HG02610 (cell line): ENCODE data around the gene ANKRD27.
A peak's percentile ranks its signal among the peaks of the same experiment; 100 is the strongest.

Experiments used
- ATAC-seq: cut with Tn5 transposase; IDR thresholded peaks from one replicate; pipeline ENCODE4 v1.9.1; 2021; ENCODE audit warnings: mild to moderate bottlenecking, moderate library complexity; ENCODE audit not compliant: unreplicated experiment

ANKRD27 gene

GRCh38 chr19:32691291-32691951 is 16.4 kb upstream of the ANKRD27 start, which contains the start of gene NUDT19:
NUDT19 (plus strand) TSS chr19:32691821; CDS start chr19:32691961, 140 bp downstream.
- ATAC-seq, result peak; percentile 88

GRCh38 chr19:32688311-32688710 is 13.3 kb upstream of the ANKRD27 start:
- ATAC-seq, result no peak

DNA sequence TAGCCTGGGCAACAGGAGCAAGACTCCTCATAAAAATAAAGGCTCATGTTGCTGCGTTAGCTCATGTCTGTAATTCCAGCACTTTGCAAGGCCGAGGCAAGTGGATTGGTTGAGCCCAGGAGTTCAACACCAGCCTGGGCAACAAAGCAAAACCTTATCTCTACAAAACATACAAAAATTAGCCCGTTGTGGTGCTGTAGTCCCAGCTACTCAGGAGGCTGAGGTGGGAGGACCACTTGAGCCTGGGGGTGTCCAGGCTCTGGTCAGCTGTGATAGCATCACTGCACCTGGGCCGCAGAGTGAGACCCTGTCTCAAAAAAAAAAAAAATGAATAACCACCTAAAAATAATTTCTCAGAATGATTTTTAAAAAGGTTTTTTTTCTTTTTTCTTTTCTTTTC is 12.7 kb upstream of the ANKRD27 start:
- ATAC-seq, result no peak

DNA sequence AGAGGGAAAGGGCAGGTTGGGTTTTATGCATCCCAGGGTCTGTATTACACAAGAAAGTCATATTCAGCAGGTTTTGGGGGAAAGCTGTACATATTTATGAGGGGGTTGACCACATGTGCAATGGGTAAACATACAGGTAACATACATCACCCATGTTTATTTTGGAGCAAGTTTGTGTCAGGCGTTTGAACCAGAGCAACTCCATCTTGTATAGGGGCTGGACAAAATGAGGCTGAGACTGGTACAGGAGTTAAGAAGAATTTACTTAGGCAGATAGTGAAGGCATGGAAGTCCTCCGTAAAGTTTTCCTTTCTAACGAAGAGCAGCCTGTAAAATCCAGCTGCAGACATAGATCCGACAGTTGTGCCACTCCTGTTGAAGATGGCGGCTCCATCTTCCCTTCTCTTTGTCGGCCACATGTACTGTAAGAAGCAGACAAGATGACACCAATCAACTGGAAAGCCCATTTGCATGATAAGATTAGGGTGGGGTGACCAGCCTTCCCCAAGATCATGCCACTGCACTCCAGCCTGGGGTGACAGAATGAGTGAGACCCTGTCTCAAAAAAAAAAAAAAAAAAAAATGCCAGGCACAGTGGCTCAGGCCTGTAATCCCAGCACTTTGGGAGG is 12.0 kb upstream of the ANKRD27 start:
- ATAC-seq, result no peak

DNA sequence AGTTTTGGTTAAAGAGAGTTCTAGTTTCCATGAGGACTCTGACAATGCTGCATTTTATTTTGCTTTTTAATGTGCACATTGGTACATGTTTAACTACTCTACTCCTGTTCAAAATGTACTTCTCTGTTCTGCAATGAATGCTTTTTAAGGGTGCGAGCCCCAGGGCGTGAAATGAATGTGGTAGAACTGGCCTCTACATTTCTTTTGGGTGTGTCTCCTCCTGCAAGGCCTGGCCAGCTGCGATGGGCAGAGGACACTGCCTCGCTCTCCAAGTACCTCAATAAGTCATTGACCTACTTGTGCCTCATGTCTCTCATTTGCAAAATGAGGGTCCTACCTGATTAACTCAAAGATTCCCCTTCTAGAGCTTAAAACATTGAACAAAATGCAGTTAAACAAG is 7.3 kb upstream of the ANKRD27 start:
- ATAC-seq, result no peak

- no peak for ATAC-seq
Measured at GRCh38 chr19:32680986-32681385, 6.0 kb upstream of the ANKRD27 start.

- ATAC-seq, result no peak
Measured at GRCh38 chr19:32677657-32678056, 2.7 kb upstream of the ANKRD27 start.

- ATAC-seq, result no peak
Measured at GRCh38 chr19:32676895-32677359, 1.9 kb upstream of the ANKRD27 start.

DNA sequence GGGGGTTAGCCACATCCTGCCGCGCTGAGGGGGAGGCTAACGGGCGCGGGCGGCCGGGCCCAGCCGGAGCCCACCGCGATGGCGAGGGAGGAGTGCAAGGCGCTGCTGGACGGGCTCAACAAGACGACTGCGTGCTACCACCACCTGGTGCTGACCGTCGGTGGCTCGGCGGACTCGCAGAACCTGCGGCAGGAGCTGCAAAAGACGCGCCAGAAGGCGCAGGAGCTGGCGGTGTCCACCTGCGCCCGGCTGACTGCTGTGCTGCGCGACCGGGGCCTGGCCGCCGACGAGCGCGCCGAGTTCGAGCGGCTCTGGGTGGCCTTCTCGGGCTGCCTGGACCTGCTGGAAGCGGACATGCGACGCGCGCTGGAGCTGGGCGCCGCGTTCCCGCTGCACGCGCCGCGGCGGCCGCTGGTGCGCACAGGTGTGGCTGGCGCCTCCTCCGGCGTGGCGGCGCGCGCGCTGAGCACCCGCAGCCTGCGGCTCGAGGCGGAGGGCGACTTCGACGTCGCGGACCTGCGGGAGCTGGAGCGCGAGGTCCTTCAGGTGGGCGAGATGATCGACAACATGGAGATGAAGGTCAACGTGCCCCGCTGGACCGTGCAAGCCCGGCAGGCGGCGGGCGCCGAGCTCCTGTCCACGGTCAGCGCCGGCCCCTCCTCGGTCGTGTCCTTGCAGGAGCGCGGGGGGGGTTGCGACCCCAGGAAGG is 1.4 kb upstream of the ANKRD27 start:
- ATAC-seq, result no peak

GRCh38 chr19:32675720-32676185 is 773 bp upstream of the ANKRD27 start, which contains the start of gene RGS9BP:
RGS9BP (plus strand) TSS chr19:32675848; CDS start chr19:32676264, 416 bp downstream.
- peak; percentile 20 for ATAC-seq

- no peak for ATAC-seq
Measured at GRCh38 chr19:32674153-32674930, 638 bp downstream of the ANKRD27 start.

- ATAC-seq, result no peak
Measured at GRCh38 chr19:32673573-32673972, 1.4 kb downstream of the ANKRD27 start.

DNA sequence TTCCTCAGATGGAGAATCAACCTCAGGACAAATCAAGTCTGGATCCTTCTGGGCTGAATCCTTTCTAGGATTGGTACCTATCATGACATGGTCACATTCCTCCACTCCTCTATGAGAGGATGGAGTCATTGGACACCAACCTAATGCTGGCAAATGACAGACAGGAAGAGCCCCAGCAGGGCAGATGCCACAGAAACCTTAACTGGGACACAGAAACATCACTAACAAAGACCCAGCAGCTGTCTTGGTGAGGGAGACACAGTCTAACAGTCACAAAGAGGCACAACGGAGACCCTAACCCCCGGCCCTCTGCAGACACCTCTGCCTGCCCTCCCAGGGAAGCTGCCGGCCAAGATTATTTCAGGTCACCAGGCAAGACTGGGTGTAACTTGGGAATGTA is 2.1 kb downstream of the ANKRD27 start:
- ATAC-seq, result no peak

DNA sequence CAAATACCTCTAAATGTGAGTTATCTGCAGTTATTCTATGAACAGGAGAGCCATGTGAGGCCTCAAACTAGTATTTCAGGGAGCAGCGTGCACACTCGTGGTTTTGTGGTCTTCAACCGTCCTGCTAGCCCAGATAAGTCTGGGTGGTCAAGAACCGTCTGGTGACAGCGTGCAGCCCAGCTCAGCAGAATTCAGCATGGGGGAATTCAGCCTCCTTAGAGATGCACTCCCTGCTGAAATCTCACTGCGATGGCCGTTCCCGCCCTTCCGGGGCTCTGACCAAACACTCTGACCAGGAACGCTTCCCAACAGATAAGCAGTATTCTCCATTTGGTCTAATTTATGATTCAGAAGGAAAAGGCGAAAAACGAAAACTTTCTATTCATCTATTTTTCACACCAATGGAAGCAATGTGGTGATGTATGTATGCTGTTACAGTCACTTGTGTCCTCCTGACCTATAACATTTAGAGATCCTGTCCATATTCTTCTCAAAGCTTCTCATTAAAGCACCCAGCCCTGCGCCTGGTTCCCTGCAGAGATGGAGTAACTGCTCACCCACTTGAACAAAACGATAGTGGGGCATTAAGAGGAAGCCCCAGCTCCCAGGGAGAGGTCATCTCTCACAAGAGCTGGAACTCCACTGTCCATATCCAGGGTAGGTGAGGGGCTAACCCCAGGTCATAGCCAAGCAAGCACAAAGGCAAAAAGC is 2.9 kb downstream of the ANKRD27 start:
- no peak for ATAC-seq

GRCh38 chr19:32669310-32669709 is 5.7 kb downstream of the ANKRD27 start:
- ATAC-seq, result no peak

- no peak for ATAC-seq
Measured at GRCh38 chr19:32666084-32666483, 8.9 kb downstream of the ANKRD27 start.

DNA sequence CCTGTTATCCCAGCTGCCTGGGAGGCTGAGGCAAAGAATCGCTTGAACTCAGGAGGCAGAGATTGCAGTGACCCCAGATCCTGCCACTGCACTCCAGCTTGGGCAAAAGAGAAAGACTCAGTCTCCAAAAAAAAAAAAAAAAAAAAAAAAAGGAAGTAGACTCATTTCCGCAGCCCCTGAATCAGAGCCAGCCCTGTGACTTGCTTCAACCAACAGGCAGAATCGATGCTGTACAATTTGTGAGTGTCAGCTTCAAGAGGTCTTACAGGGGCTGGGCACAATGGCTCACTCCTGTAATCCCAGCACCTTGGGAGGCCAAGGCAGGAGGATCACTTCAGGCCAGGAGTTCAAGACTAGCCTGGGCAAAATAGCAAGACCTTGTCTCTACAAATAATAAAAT is 12.8 kb downstream of the ANKRD27 start:
- ATAC-seq, result no peak

DNA sequence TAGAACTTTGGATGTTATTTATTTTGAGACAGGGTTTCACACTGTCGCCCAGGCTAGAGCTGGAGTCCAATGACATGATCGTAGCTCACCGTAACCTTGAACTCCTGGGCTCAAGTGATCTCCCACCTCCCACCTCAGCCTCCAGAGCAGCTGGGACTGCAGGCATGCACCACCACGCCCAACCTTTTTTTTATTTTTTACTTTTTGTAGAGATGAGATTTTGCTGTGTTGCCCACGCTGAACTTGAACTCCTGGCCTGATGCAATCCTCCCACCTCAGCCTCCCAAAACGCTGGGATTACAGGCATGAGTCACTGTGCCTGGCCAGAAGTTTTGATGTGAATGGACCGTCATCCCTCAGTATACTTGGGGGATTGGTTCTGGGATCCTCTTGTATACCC is 13.7 kb downstream of the ANKRD27 start:
- ATAC-seq, result no peak

DNA sequence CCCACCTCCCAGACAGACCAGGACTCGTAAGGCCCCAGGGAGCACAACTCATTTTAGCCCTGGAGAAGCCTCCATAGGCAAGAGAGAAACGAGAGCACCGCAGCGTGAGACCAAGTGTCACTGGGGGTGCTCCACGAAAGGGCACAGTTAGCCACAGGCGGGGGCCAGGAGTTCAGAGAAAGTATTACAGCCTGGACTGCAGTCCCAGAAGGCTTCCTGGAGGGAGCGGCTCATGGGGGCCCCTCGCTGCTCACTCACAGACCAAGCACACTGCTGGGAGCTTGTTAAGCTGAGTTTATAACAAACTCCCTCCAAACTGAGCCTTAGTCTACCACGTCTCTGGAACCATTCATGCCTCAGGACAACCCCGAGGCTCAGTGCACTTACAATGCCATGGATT is 16.5 kb downstream of the ANKRD27 start:
- ATAC-seq, result no peak

GRCh38 chr19:32658075-32658474 is 16.9 kb downstream of the ANKRD27 start:
- no peak for ATAC-seq
